Endodermal cell (in vitro differentiated cells): ENCODE results near the gene HPS6. TPM values are rescaled to one million over a fixed set of nuclear protein-coding genes. Genes with fewer than 3 reads are reported as not detected.
"Not testable (repeated sequence)": the region's sequence is repeated elsewhere in the genome, so short reads cannot be mapped to it uniquely, and the experiment has no call there.

Experiments used
- DNase-seq: peaks from one replicate; pipeline ENCODE4 v3.0.0-alpha.2; 2017
- H3K27ac ChIP-seq: 2 replicates; pipeline ENCODE4 v1.5.1; 2013; ENCODE audit warnings: mild to moderate bottlenecking, low read depth, low read length, moderate library complexity
- H3K27me3 ChIP-seq: 2 replicates; pipeline ENCODE4 v1.6.1; 2013; ENCODE audit warnings: mild to moderate bottlenecking, low read length, moderate library complexity; ENCODE audit not compliant: insufficient read depth, control insufficient read depth, poor library complexity, severe bottlenecking
- H3K36me3 ChIP-seq: 2 replicates; pipeline ENCODE4 v1.7.0; 2013; ENCODE audit warnings: mild to moderate bottlenecking, low read length, moderate library complexity; ENCODE audit not compliant: control insufficient read depth, insufficient read depth
- H3K4me1 ChIP-seq: one replicate; pipeline ENCODE4 v1.7.0; 2013; ENCODE audit warnings: low read length; ENCODE audit not compliant: control insufficient read depth, insufficient read depth
- H3K4me3 ChIP-seq: 2 replicates; pipeline ENCODE4 v1.5.1; 2013; ENCODE audit warnings: mild to moderate bottlenecking, low read length, moderate library complexity
- H3K9ac ChIP-seq: 2 replicates; pipeline ENCODE4 v1.6.1; 2013; ENCODE audit warnings: mild to moderate bottlenecking, low read length, moderate library complexity; ENCODE audit not compliant: poor library complexity, severe bottlenecking; ENCODE audit errors: extremely low read depth
- H3K9me3 ChIP-seq: 2 replicates; pipeline ENCODE4 v1.6.1; 2013; ENCODE audit warnings: mild to moderate bottlenecking, low read length, moderate library complexity; ENCODE audit not compliant: control insufficient read depth
- H3K27ac Mint-ChIP-seq: 2 replicates; pipeline ENCODE4 v1.8.0; 2020; ENCODE audit warnings: mixed read lengths
- H3K27me3 Mint-ChIP-seq: 2 replicates; pipeline ENCODE4 v1.8.0; 2021; ENCODE audit warnings: mild to moderate bottlenecking, mixed read lengths; ENCODE audit not compliant: insufficient read depth
- H3K36me3 Mint-ChIP-seq: 2 replicates; pipeline ENCODE4 v1.8.0; 2020; ENCODE audit warnings: low read depth, mixed read lengths
- H3K4me1 Mint-ChIP-seq: 2 replicates; pipeline ENCODE4 v1.8.0; 2020; ENCODE audit warnings: mixed read lengths
- H3K4me3 Mint-ChIP-seq: 2 replicates; pipeline ENCODE4 v1.8.0; 2020; ENCODE audit warnings: mild to moderate bottlenecking, moderate library complexity, mixed read lengths
- H3K9me3 Mint-ChIP-seq: 2 replicates; pipeline ENCODE4 v1.8.0; 2020; ENCODE audit warnings: mild to moderate bottlenecking, mixed read lengths
- CTCF ChIP-seq: fragments of 200-600 bp; sonication (generic); conservative IDR thresholded peaks from 2 replicates; pipeline ENCODE4 v1.5.0; 2021; ENCODE audit warnings: antibody characterized with exemption, mild to moderate bottlenecking
- WGBS, 2 experiments: methylation state at CpG; one replicate each; pipeline versions ENCODE4 v1.1.5 to v1.1.7; 2013; ENCODE audit warnings: missing lambda C conversion rate in 2 of 2, mixed read lengths in 1 of 2; ENCODE audit not compliant: insufficient coverage in 1 of 2, insufficient read length in 1 of 2; 5-methylcytosine and 5-hydroxymethylcytosine counted together
- total RNA-seq, 2 donors: library from RNA; stranded (reverse); fragmentation: NEBNext Ultra II Directional in 1 of 2; extraction: Animal tissue kit (Norgen Biotek cat#: 25700) in 1 of 2; gene quantifications; 2 replicates in 1 of 2; 3 replicates in 1 of 2; pipeline ENCODE4 v1.2.1, GENCODE V29; 2021

The HPS6 gene
- total RNA-seq, 2 donors from 2014 or later, result 19.6 to 20.8 TPM

GRCh38 chr10:102033787-102034186 lies 31.4 kb upstream of the HPS6 start:
- Mint-ChIP-seq H3K9me3 (peaks cover 18% of the 10 kb centered on the region), H3K4me3 (no peak overlapping the region), H3K27me3 (no peaks in the 10 kb centered on the region), H3K4me1 (no peaks in the 10 kb centered on the region), H3K36me3 (peaks cover 78% of the 10 kb centered on the region), H3K27ac (no peak overlapping the region)
- TF ChIP-seq CTCF, result no peak
- Histone ChIP-seq H3K4me1 (no peaks in the 10 kb centered on the region), H3K9me3 (no peaks in the 10 kb centered on the region), H3K9ac (no peak overlapping the region), H3K36me3 (peaks cover 46% of the 10 kb centered on the region), H3K27me3 (no peaks in the 10 kb centered on the region), H3K27ac (no peak overlapping the region), H3K4me3 (no peak overlapping the region)
- DNase-seq, result no peak
- 95 to 100% methylated on average over 2 of the region's 2 CpGs for WGBS, 2 experiments

GRCh38 chr10:102035807-102036206 lies 29.3 kb upstream of the HPS6 start:
- not testable (repeated sequence) for H3K27me3 ChIP-seq, H3K27me3 Mint-ChIP-seq, H3K9ac ChIP-seq, DNase-seq, H3K4me1 Mint-ChIP-seq, H3K4me3 Mint-ChIP-seq, H3K4me1 ChIP-seq, H3K27ac ChIP-seq, H3K27ac Mint-ChIP-seq, H3K9me3 ChIP-seq, H3K4me3 ChIP-seq
- WGBS, 2 experiments, result 96% methylated on average over 16 to 31 of the region's 33 CpGs
- Mint-ChIP-seq H3K36me3 (peaks cover 74% of the 10 kb centered on the region), H3K9me3 (peaks cover 18% of the 10 kb centered on the region)
- peaks cover 38% of the 10 kb centered on the region for H3K36me3 ChIP-seq

GRCh38 chr10:102038410-102038809 lies 26.7 kb upstream of the HPS6 start:
- no peak overlapping the region for H3K9ac ChIP-seq
- no peak overlapping the region for H3K4me3 Mint-ChIP-seq
- no peak overlapping the region for H3K27ac ChIP-seq
- H3K4me1 Mint-ChIP-seq, result no peaks in the 10 kb centered on the region
- H3K27me3 Mint-ChIP-seq, result no peaks in the 10 kb centered on the region
- peaks cover 49% of the 10 kb centered on the region for H3K36me3 Mint-ChIP-seq
- no peaks in the 10 kb centered on the region for H3K9me3 ChIP-seq
- H3K4me3 ChIP-seq, result no peak overlapping the region
- no peak for TF ChIP-seq CTCF
- no peak for DNase-seq
- H3K27me3 ChIP-seq, result no peaks in the 10 kb centered on the region
- no peaks in the 10 kb centered on the region for H3K4me1 ChIP-seq
- H3K9me3 Mint-ChIP-seq, result peaks cover 18% of the 10 kb centered on the region
- peaks cover 18% of the 10 kb centered on the region for H3K36me3 ChIP-seq
- no peak overlapping the region for H3K27ac Mint-ChIP-seq

GRCh38 chr10:102040305-102041050 lies 24.7 kb upstream of the HPS6 start:
- H3K36me3 ChIP-seq, result peaks cover 11% of the 10 kb centered on the region
- H3K27me3 ChIP-seq, result no peaks in the 10 kb centered on the region
- H3K9ac ChIP-seq, result no peak overlapping the region
- Mint-ChIP-seq H3K27ac (no peak overlapping the region), H3K4me3 (no peak overlapping the region), H3K36me3 (peaks cover 34% of the 10 kb centered on the region), H3K4me1 (peaks cover 8% of the 10 kb centered on the region), H3K27me3 (no peaks in the 10 kb centered on the region), H3K9me3 (peaks cover 12% of the 10 kb centered on the region)
- H3K27ac ChIP-seq, result no peak overlapping the region
- H3K9me3 ChIP-seq, result no peaks in the 10 kb centered on the region
- no peak overlapping the region for H3K4me3 ChIP-seq
- TF ChIP-seq CTCF, result no peak
- no peak for DNase-seq
- H3K4me1 ChIP-seq, result no peaks in the 10 kb centered on the region
- 84 to 88% methylated on average over 4 to 6 of the region's 7 CpGs for WGBS, 2 experiments
